Measurements from ENCODE around the gene PMF1. TPM values are rescaled to one million over a fixed set of nuclear protein-coding genes. Genes with fewer than 3 reads are reported as not detected.
A peak's percentile ranks its signal among the peaks of the same experiment; 100 is the strongest.

Gene PMF1
- total RNA-seq, 1 donor, result 44.6 TPM

- DNase-seq (ENCODE audit: low read depth), result no peak
- TF ChIP-seq, protein P1, sequence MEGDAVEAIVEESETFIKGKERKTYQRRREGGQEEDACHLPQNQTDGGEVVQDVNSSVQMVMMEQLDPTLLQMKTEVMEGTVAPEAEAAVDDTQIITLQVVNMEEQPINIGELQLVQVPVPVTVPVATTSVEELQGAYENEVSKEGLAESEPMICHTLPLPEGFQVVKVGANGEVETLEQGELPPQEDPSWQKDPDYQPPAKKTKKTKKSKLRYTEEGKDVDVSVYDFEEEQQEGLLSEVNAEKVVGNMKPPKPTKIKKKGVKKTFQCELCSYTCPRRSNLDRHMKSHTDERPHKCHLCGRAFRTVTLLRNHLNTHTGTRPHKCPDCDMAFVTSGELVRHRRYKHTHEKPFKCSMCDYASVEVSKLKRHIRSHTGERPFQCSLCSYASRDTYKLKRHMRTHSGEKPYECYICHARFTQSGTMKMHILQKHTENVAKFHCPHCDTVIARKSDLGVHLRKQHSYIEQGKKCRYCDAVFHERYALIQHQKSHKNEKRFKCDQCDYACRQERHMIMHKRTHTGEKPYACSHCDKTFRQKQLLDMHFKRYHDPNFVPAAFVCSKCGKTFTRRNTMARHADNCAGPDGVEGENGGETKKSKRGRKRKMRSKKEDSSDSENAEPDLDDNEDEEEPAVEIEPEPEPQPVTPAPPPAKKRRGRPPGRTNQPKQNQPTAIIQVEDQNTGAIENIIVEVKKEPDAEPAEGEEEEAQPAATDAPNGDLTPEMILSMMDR (IDR thresholded peaks at IDR 0.05; ENCODE audit: insufficient read depth, low read length), result no peak
- H3K4me3 ChIP-seq (ENCODE audit: low read depth, low read length), result peak overlapping the region; percentile 97
These were observed 69.1 kb downstream of the PMF1 start for GRCh38 chr1:156281693-156282478.

- peak within 1 kb of the TSS; percentile 97 for H3K4me3 ChIP-seq (ENCODE audit: low read depth, low read length)
- TF ChIP-seq, protein P1 (IDR thresholded peaks at IDR 0.05; ENCODE audit: insufficient read depth, low read length), result no peak
- peak; percentile 99 for DNase-seq (ENCODE audit: low read depth)
These were observed 69.8 kb downstream of the PMF1 start, which contains the start of gene SMG5 for GRCh38 chr1:156282479-156283222. SMG5 (minus strand) TSS chr1:156282825; CDS start chr1:156282680, 145 bp downstream.

GRCh38 chr1:156283521-156283920, 70.7 kb downstream of the PMF1 start:
- peak overlapping the region; percentile 97 for H3K4me3 ChIP-seq (ENCODE audit: low read depth, low read length)
- no peak for DNase-seq (ENCODE audit: low read depth)
- TF ChIP-seq, protein P1 (IDR thresholded peaks at IDR 0.05; ENCODE audit: insufficient read depth, low read length), result no peak

DNA sequence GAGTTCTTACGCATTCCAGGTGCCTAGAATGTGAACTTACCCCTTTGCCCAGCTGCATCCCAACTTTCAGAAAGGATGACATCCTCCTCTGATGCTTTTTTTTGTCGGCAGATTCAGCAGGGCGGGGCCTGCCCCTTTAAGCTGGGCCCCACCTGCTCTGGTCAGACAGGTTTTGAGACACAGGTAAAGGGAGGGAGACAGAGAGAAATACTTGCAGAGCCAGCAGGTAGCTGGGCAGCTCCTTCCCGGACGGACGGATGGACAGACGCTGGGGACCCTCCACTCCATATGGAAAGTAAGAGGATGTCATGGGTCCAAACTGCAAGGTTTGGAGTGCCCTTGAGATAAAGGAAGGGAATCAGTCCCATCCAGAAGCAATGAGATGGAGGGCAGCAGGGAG, 71.3 kb downstream of the PMF1 start, which contains the start of gene TMEM79:
TSS of gene TMEM79 (plus strand) at position 214 of the 400 bp plus-strand sequence. CDS start 902 bp downstream, outside the sequence.
- DNase-seq (ENCODE audit: low read depth), result no peak
- TF ChIP-seq, protein P1 (IDR thresholded peaks at IDR 0.05; ENCODE audit: insufficient read depth, low read length), result no peak
- H3K4me3 ChIP-seq (ENCODE audit: low read depth, low read length), result peak within 1 kb of the TSS; percentile 97

- TF ChIP-seq, protein P1 (IDR thresholded peaks at IDR 0.05; ENCODE audit: insufficient read depth, low read length), result no peak
- no peak for DNase-seq (ENCODE audit: low read depth)
These were observed 72.0 kb downstream of the PMF1 start for GRCh38 chr1:156284757-156285156.

GRCh38 chr1:156285437-156285836, 72.6 kb downstream of the PMF1 start:
- no peak for DNase-seq (ENCODE audit: low read depth)
- no peak overlapping the region for H3K4me3 ChIP-seq (ENCODE audit: low read depth, low read length)
- TF ChIP-seq, protein P1 (IDR thresholded peaks at IDR 0.05; ENCODE audit: insufficient read depth, low read length), result no peak

More at GRCh38 chr1:156284757-156285156, 72.0 kb downstream of the PMF1 start:
- H3K4me3 ChIP-seq (ENCODE audit: low read depth, low read length), result no peak overlapping the region
